HG02610 (cell line): ENCODE results near the gene MED13L.

Experiments
- ATAC-seq: cut with Tn5 transposase; IDR thresholded peaks from one replicate; pipeline ENCODE4 v1.9.1; 2021; ENCODE audit warnings: mild to moderate bottlenecking, moderate library complexity; ENCODE audit not compliant: unreplicated experiment

MED13L gene

GRCh38 chr12:116099652-116100432 lies 177.7 kb downstream of the MED13L start:
- ATAC-seq: no peak

GRCh38 chr12:116096874-116097273 lies 180.6 kb downstream of the MED13L start:
- no peak for ATAC-seq

- no peak for ATAC-seq
Observed at GRCh38 chr12:116094475-116094874, 183.0 kb downstream of the MED13L start.

GRCh38 chr12:116093915-116094314 lies 183.6 kb downstream of the MED13L start:
- ATAC-seq: no peak

GRCh38 chr12:116092776-116093175 lies 184.7 kb downstream of the MED13L start:
- ATAC-seq: no peak

GRCh38 chr12:116092162-116092561 lies 185.3 kb downstream of the MED13L start:
- no peak for ATAC-seq

- ATAC-seq: no peak
Observed at GRCh38 chr12:116091579-116091978, 185.9 kb downstream of the MED13L start.

- ATAC-seq: no peak
Observed at GRCh38 chr12:116090516-116090915, 187.0 kb downstream of the MED13L start.

- no peak for ATAC-seq
Observed at GRCh38 chr12:116089080-116089479, 188.4 kb downstream of the MED13L start.

- ATAC-seq: no peak
Observed at GRCh38 chr12:116087962-116088361, 189.5 kb downstream of the MED13L start.

- no peak for ATAC-seq
Observed at GRCh38 chr12:116087399-116087798, 190.1 kb downstream of the MED13L start.

GRCh38 chr12:116080415-116080814 lies 197.1 kb downstream of the MED13L start:
- ATAC-seq: no peak

GRCh38 chr12:116078396-116078795 lies 199.1 kb downstream of the MED13L start:
- ATAC-seq: no peak

- ATAC-seq: no peak
Observed at GRCh38 chr12:116077431-116077830, 200.1 kb downstream of the MED13L start.

GRCh38 chr12:116076399-116076798 lies 201.1 kb downstream of the MED13L start:
- no peak for ATAC-seq

GRCh38 chr12:116074686-116075085 lies 202.8 kb downstream of the MED13L start:
- ATAC-seq: no peak

GRCh38 chr12:116071555-116072230 lies 205.8 kb downstream of the MED13L start:
- ATAC-seq: no peak

GRCh38 chr12:116070444-116070843 lies 207.0 kb downstream of the MED13L start:
- no peak for ATAC-seq

GRCh38 chr12:116069943-116070342 lies 207.6 kb downstream of the MED13L start:
- no peak for ATAC-seq

GRCh38 chr12:116068853-116069252 lies 208.6 kb downstream of the MED13L start:
- ATAC-seq: no peak

GRCh38 chr12:116068371-116068770 lies 209.1 kb downstream of the MED13L start:
- ATAC-seq: no peak

- ATAC-seq: no peak
Observed at GRCh38 chr12:116067892-116068291, 209.6 kb downstream of the MED13L start.
